Thymus (tissue), 11 donors: ENCODE results near the gene SKI. TPM values are rescaled to one million over a fixed set of nuclear protein-coding genes. Genes with fewer than 3 reads are reported as not detected.

ENCODE experiments used
- DNase-seq, 9 donors: peaks; one replicate each; pipeline ENCODE4 v3.0.0-alpha.2; 2013; ENCODE audit warnings: low spot score in 9 of 9, low read depth in 6 of 9, missing footprints in 1 of 9
- H3K27ac ChIP-seq, 2 donors: one replicate each; pipeline ENCODE4 v1.5.1; 2013; ENCODE audit warnings: control low read depth in 1 of 2, low read depth in 1 of 2, low read length in 1 of 2, mild to moderate bottlenecking in 1 of 2, moderate library complexity in 1 of 2
- H3K27me3 ChIP-seq, 2 donors: one replicate each; pipeline ENCODE4 v1.5.1; 2013; ENCODE audit warnings: low read length in 1 of 2; ENCODE audit not compliant: control insufficient read depth in 2 of 2, insufficient read depth in 1 of 2
- H3K36me3 ChIP-seq, 2 donors: one replicate each; pipeline ENCODE4 v1.5.1; 2013; ENCODE audit warnings: low read length in 1 of 2, mild to moderate bottlenecking in 1 of 2, moderate library complexity in 1 of 2; ENCODE audit not compliant: control insufficient read depth in 2 of 2, insufficient read depth in 2 of 2
- H3K4me1 ChIP-seq, 2 donors: one replicate each; pipeline ENCODE4 v1.5.1; 2013; ENCODE audit warnings: low read length in 2 of 2; ENCODE audit not compliant: control insufficient read depth in 2 of 2, insufficient read depth in 2 of 2
- H3K4me3 ChIP-seq, 2 donors: one replicate each; pipeline ENCODE4 v1.5.1; 2013; ENCODE audit warnings: low read length in 2 of 2, control low read depth in 1 of 2, mild to moderate bottlenecking in 1 of 2
- H3K9me3 ChIP-seq, 2 donors: one replicate each; pipeline ENCODE4 v1.5.1; 2013; ENCODE audit warnings: low read length in 1 of 2, mild to moderate bottlenecking in 1 of 2; ENCODE audit not compliant: control insufficient read depth in 2 of 2, insufficient read depth in 1 of 2
- WGBS: extraction: QIAGEN DNeasy Blood & Tissue Kit; methylation state at CpG from one replicate; pipeline ENCODE4 v1.1.7; 2013; 5-methylcytosine and 5-hydroxymethylcytosine counted together
- polyA plus RNA-seq: library from polyadenylated mRNA; stranded (reverse); fragments of 200-250 nt; gene quantifications from one replicate; pipeline ENCODE4 v1.2.3, GENCODE V29; 2013
- total RNA-seq: library from RNA; stranded (reverse); fragments of 120-200 nt; gene quantifications from one replicate; pipeline ENCODE4 v1.2.4, GENCODE V29; 2013
- donor health status: healthy.

Gene SKI
- total and polyA plus RNA-seq, 2 donors: 5.3 to 16.4 TPM

DNA sequence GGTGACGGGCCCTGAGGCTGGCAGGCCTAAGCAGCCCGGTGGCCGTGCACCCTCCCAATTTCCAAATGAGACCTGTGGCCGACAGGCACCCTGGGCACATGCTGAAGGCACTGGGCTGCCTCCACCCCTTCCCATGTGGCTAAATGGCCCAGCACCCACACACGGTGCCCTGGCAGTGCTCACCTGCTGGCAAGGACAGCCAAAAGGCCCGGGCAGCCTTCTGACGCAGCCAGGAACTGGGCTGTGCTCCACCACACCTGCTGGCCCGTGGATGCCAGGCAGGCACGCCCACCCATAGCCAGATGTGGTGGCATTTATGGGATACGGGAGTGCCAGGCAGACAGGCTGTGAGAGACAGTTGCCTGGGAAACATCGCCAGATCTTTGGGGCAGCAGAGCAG lies 29.5 kb upstream of the SKI start:
- H3K4me3 ChIP-seq: peak overlapping the region in 1 of 2 donors; percentile 37
- H3K9me3 ChIP-seq: peaks cover 2 to 5% of the 10 kb centered on the region in 2 donors
- peaks cover 22 to 39% of the 10 kb centered on the region in 2 donors for H3K4me1 ChIP-seq
- no peak for DNase-seq
- peak overlapping the region; percentile 53 to 66 for H3K27ac ChIP-seq
- no peaks in the 10 kb centered on the region for H3K36me3 ChIP-seq
- H3K27me3 ChIP-seq: no peaks in the 10 kb centered on the region
- 88% methylated on average over 11 of the region's 11 CpGs for WGBS

DNA sequence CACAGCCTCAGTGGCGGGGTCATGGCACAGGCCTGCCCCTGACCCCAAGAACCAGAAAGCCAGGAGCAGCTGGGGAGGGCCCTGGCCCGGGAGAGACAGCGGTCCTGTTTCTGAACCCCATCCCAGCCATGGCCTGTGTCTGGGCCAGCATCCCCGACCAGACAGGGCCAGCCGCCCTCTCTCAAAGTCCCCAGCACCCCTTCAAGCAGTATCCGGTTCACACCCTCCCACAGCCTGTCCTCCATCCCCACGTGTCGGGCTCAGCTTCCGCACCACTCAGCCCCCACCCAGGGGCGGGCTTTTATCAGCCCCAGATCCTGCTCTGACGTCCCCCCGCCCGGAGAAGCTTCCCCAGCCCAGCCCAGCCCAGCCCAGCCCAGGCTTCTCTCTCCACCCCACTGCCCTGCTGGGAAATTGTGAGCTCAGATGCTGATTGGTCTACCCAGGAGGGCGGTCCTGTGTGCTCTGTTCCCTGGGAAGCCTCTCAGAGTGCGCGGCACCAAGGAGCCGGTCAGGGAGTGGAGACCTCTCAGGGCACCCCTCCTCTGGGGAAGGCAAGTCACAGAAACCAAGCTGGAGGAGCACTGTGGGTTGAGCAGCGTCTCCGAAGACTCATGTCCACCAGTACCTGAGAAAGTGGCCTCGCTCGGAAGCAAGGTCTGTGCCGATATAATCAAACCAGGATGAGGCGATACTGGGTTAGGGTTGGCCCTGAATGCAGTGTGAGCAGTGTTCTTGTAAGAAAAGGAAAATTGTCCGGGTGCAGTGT lies 28.9 kb upstream of the SKI start:
- peak in 6 of 9 donors; percentile 48 to 85 (median 72) for DNase-seq
- WGBS: 21% methylated on average over 24 of the region's 24 CpGs
- peaks cover 20 to 38% of the 10 kb centered on the region in 2 donors for H3K4me1 ChIP-seq

DNA sequence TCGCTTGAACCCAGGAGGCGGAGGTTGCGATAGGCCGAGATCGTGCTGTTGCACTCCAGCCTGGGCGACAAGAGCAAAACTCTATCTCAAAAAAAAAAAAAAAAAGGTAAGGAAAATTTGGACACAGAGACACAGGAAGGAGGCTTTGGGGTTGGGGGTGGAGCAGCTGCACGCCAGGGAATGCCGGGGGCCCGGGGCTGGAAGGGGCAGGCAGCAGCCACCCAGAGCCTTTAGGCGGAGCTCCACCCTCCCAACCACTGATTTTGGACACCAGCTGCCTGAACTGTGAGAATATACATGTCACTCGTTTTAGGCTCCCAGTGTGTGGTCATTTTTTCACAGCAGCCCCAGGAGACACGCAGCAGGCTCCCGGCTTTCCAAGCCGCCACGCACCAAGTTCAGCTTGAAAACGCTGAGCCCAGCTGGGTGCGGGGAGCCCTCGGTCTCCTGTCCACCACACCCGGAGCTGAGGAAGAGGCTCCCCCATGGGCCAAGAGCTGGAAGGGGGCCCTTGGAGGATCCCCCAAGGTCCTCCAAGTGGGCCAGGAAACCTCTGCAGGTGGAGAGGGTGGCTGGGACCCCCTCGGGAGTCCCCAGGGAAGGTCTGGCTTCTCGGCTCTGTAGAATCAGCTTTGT lies 27.7 kb upstream of the SKI start:
- Histone ChIP-seq H3K4me3 (no peak overlapping the region), H3K27ac (no peak overlapping the region), H3K4me1 (peaks cover 22 to 39% of the 10 kb centered on the region in 2 donors), H3K9me3 (peaks cover 0 to 5% of the 10 kb centered on the region in 2 donors), H3K27me3 (peaks cover 0 to 2% of the 10 kb centered on the region in 2 donors), H3K36me3 (no peaks in the 10 kb centered on the region)
- 91% methylated on average over 21 of the region's 21 CpGs for WGBS
- DNase-seq: no peak

More for the DNA sequence above, 28.9 kb upstream of the SKI start:
- H3K4me3 ChIP-seq: peak overlapping the region; percentile 37 to 41
- no peaks in the 10 kb centered on the region for H3K36me3 ChIP-seq
- H3K27me3 ChIP-seq: peaks cover 0 to 1% of the 10 kb centered on the region in 2 donors
- peaks cover 2 to 5% of the 10 kb centered on the region in 2 donors for H3K9me3 ChIP-seq
- H3K27ac ChIP-seq: peak overlapping the region; percentile 53 to 66

DNA sequence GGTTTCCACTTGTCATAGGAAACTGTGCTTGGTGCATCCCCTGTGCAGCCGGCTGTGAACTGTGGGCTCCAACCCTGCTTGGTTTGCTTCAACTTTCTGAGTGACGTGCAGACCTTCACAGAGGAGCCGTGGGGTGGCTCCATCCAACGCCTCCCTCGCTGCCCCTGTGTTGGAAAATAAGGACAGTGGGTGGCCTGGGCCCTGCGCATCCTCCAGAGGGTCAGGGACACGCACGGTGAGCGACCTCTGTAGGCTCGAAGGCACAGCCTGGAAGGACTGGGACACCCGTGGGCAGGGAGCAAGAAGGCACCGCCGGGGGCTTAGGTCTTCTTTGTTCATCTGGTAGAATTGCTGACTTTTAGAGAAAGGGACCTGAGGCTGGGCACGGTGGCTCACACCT lies 27.1 kb upstream of the SKI start:
- Histone ChIP-seq H3K36me3 (no peaks in the 10 kb centered on the region), H3K9me3 (peaks cover 0 to 5% of the 10 kb centered on the region in 2 donors), H3K27ac (no peak overlapping the region), H3K27me3 (peaks cover 0 to 9% of the 10 kb centered on the region in 2 donors), H3K4me3 (no peak overlapping the region), H3K4me1 (peaks cover 25 to 39% of the 10 kb centered on the region in 2 donors)
- DNase-seq: no peak
- WGBS: 96% methylated on average over 14 of the region's 14 CpGs

DNA sequence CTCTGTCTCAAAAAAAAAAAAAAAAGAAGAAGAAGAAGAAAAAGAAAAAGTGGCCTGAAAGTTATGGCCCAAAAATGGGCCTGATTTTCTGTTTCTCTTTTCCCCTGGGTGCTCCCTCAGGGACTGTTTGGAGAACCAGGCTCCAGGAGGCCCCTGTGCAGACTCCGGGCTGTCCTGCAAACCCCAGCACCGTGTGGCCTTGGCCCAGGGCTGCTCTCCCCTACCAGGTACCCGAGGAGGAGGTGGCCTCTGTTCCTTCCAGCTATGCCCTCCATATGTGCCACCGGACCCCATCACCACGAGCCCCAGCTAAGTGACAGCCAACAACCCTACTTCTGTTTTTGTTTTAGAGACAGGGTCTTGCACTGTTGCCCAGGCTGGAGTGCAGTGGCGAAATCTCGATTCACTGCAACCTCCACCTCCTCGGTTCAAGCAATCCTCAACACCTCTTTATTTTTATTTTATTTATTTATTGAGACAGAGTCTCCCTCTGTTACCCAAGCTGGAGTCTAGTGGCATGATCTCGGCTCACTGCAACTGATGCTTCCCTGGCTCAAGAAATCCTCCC lies 26.0 kb upstream of the SKI start:
- H3K4me3 ChIP-seq: no peak overlapping the region
- WGBS: 97% methylated on average over 9 of the region's 9 CpGs
- no peak for DNase-seq
- H3K27ac ChIP-seq: no peak overlapping the region
- H3K36me3 ChIP-seq: no peaks in the 10 kb centered on the region
- H3K9me3 ChIP-seq: peaks cover 0 to 5% of the 10 kb centered on the region in 2 donors
- peaks cover 25 to 33% of the 10 kb centered on the region in 2 donors for H3K4me1 ChIP-seq
- H3K27me3 ChIP-seq: peaks cover 0 to 17% of the 10 kb centered on the region in 2 donors

DNA sequence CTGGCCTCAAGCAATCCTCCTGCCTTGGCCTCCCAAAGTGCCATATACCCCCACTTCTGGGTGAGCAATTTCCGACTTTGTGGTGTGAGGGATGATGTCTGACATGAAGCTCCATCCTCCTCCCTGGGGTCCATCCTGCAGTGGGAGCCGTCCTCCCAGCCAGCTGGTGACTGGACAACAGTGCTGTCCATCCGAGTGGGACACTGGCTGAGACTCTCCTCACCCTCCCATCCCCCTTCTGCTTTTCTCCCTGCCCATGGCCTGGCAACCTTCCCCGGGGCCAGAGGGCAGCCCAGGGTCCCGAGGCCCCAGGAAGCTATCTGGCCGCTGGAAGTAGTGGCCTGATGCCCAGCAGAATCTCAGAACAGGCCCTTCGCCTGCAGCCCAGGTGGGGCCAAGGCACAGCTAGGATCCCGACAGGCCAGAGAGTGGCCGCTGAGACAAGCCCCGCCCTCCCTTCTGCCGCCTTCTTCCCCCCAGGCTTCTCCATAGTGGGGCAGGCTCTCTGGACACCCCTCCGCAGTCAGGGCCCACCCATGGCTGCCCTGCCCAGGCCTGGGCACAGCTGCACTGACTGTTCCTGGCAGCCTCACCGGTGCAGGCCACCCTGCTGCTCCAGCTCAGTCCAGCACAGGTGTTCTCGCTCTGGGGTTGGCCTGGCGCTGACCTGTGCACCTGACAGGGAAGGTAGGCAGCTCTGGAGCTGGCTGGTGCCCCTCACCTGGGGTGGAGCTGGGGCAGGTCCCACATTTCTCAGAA lies 25.1 kb upstream of the SKI start:
- WGBS: 98% methylated on average over 15 of the region's 15 CpGs

DNA sequence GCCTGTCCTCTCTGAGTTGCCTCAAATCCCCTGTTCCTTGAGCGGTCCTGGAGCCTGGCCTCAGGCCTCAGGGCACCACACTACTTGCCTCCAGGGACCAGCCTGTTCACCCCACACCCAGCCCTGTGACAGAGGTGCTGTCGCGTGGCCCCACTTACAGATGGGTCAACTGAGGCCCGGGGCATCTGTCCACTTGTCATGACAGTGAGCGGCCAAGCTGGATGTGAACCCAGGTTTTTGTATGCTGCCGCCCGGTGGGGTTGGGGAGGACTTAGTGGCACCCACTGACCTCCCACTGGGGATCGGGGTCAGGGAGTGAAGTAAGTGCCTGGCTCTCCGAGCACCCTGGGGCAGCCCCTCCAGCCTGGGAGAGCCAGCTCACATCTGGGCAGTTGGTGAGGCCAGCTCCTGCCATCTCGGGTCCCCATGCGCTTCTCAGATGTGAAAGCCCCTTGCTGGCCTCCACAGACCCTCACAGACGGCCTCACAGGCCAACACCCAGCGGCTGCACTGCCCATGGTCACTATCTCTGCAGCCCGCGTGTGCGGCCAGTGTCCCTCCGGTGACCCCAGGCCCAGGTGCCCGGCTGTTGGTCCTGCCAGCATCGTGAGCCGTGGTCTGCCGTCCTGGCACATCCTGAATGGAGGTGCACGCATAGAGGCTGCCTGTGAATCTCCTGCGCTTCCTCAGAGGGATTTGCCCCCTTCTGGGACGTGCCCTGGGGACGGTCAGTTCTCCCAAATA lies 24.3 kb upstream of the SKI start:
- H3K9me3 ChIP-seq: peaks cover 0 to 4% of the 10 kb centered on the region in 2 donors
- WGBS: 92% methylated on average over 25 of the region's 25 CpGs
- H3K27me3 ChIP-seq: peaks cover 4 to 25% of the 10 kb centered on the region in 2 donors
- peak overlapping the region; percentile 36 to 46 for H3K4me3 ChIP-seq
- H3K27ac ChIP-seq: no peak overlapping the region
- no peaks in the 10 kb centered on the region for H3K36me3 ChIP-seq
- H3K4me1 ChIP-seq: peaks cover 21 to 33% of the 10 kb centered on the region in 2 donors
- DNase-seq: no peak

More for the DNA sequence above, 25.1 kb upstream of the SKI start:
- no peaks in the 10 kb centered on the region for H3K36me3 ChIP-seq
- H3K27me3 ChIP-seq: peaks cover 4 to 21% of the 10 kb centered on the region in 2 donors
- no peak for DNase-seq
- no peak overlapping the region for H3K27ac ChIP-seq
- no peak overlapping the region for H3K4me3 ChIP-seq
- H3K4me1 ChIP-seq: peaks cover 27 to 36% of the 10 kb centered on the region in 2 donors
- peaks cover 0 to 8% of the 10 kb centered on the region in 2 donors for H3K9me3 ChIP-seq

DNA sequence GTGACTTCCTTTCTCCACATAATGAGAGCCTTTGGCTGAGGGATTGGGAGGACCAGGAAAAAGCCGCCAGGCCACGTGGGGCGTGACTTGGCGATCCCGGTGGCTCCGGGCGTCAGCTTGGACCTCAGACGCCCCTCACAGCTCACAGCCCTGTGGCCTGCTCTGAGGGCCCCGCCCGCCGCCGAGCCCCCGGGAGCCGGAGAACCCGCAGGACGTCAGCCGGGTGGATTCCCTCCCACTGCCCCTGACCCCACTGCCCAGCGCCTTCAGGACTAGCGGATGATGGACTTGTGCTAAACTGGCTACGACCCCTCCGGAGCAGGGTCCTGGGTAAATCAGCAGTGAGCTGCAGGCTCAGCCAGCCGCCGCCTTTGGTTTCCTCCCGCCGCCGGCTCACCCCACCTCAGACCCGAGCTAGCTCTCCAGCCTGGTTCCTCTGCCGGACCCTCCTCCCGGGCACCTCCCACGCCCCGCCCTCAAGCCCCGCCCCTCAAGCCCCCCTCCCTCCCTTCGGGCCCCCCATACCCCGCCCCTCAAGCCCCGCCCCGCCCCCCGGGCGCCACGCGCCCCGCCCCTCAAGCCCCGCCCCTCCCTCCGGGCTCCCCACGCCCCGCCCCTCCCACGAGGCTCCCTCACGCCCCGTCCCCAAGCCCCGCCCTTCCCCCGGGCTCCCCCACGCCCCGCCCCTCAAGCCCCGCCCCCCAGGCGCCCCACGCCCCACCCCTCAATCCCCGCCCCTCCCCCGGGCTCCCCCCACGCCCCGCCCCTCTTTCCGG lies 23.5 kb upstream of the SKI start:
- Histone ChIP-seq H3K4me3 (peak overlapping the region; percentile 36 to 67), H3K27me3 (peaks cover 4 to 27% of the 10 kb centered on the region in 2 donors), H3K4me1 (peaks cover 13 to 28% of the 10 kb centered on the region in 2 donors), H3K27ac (peak overlapping the region; percentile 25 to 47), H3K9me3 (peaks cover 0 to 4% of the 10 kb centered on the region in 2 donors), H3K36me3 (no peaks in the 10 kb centered on the region)
- peak in 3 of 9 donors; percentile 26 to 61 (median 43) for DNase-seq
- WGBS: 5% methylated on average over 44 of the region's 60 CpGs
